ENCODE results near the gene TAF12.
"Not testable (repeated sequence)": the region's sequence is repeated elsewhere in the genome, so short reads cannot be mapped to it uniquely, and the experiment has no call there.

The TAF12 gene

GRCh38 chr1:28642847-28643635 lies at the start of gene TAF12:
TAF12 (minus strand) TSS chr1:28643067; CDS start chr1:28622081, 20,986 bp downstream.
- in situ Hi-C loops (cut with MboI; ENCODE audit: low sequenced_read_pairs) = no loop called here

GRCh38 chr1:28691627-28692026 lies 48.8 kb upstream of the TAF12 start:
- in situ Hi-C loops (cut with MboI; ENCODE audit: low sequenced_read_pairs) = not testable (repeated sequence)

GRCh38 chr1:28684937-28685336 lies 42.1 kb upstream of the TAF12 start:
- in situ Hi-C loops (cut with MboI; ENCODE audit: low sequenced_read_pairs) = no loop called here

GRCh38 chr1:28682840-28683239 lies 40.0 kb upstream of the TAF12 start:
- in situ Hi-C loops (cut with MboI; ENCODE audit: low sequenced_read_pairs) = no loop called here

GRCh38 chr1:28680151-28680550 lies 37.3 kb upstream of the TAF12 start:
- in situ Hi-C loops (cut with MboI; ENCODE audit: low sequenced_read_pairs) = no loop called here

GRCh38 chr1:28675924-28676257 lies 33.0 kb upstream of the TAF12 start:
- in situ Hi-C loops (cut with MboI; ENCODE audit: low sequenced_read_pairs) = no loop called here

GRCh38 chr1:28672971-28673370 lies 30.1 kb upstream of the TAF12 start:
- in situ Hi-C loops (cut with MboI; ENCODE audit: low sequenced_read_pairs) = not testable (repeated sequence)

- in situ Hi-C loops (cut with MboI; ENCODE audit: low sequenced_read_pairs) = no loop called here
Observed at GRCh38 chr1:28671254-28671780, 28.4 kb upstream of the TAF12 start.

- in situ Hi-C loops (cut with MboI; ENCODE audit: low sequenced_read_pairs) = no loop called here
Observed at GRCh38 chr1:28668956-28669723, 26.3 kb upstream of the TAF12 start.

GRCh38 chr1:28668191-28668955 lies 25.5 kb upstream of the TAF12 start, which contains the start of gene GMEB1:
GMEB1 (plus strand) TSS chr1:28668784; CDS start chr1:28683613, 14,829 bp downstream.
- in situ Hi-C loops (cut with MboI; ENCODE audit: low sequenced_read_pairs) = no loop called here

GRCh38 chr1:28666806-28667205 lies 23.9 kb upstream of the TAF12 start:
- in situ Hi-C loops (cut with MboI; ENCODE audit: low sequenced_read_pairs) = no loop called here

GRCh38 chr1:28663871-28664470 lies 21.1 kb upstream of the TAF12 start:
- in situ Hi-C loops (cut with MboI; ENCODE audit: low sequenced_read_pairs) = no loop called here

GRCh38 chr1:28656335-28656734 lies 13.5 kb upstream of the TAF12 start:
- in situ Hi-C loops (cut with MboI; ENCODE audit: low sequenced_read_pairs) = no loop called here

GRCh38 chr1:28655448-28656311 lies 12.8 kb upstream of the TAF12 start:
- in situ Hi-C loops (cut with MboI; ENCODE audit: low sequenced_read_pairs) = not testable (repeated sequence)

GRCh38 chr1:28653870-28654269 lies 11.0 kb upstream of the TAF12 start:
- in situ Hi-C loops (cut with MboI; ENCODE audit: low sequenced_read_pairs) = not testable (repeated sequence)

- in situ Hi-C loops (cut with MboI; ENCODE audit: low sequenced_read_pairs) = not testable (repeated sequence)
Observed at GRCh38 chr1:28653063-28653462, 10.2 kb upstream of the TAF12 start.

GRCh38 chr1:28648474-28649198 lies 5.8 kb upstream of the TAF12 start, which contains the start of gene RNU11:
RNU11 (plus strand) TSS chr1:28648600.
- in situ Hi-C loops (cut with MboI; ENCODE audit: low sequenced_read_pairs) = no loop called here

- in situ Hi-C loops (cut with MboI; ENCODE audit: low sequenced_read_pairs) = no loop called here
Observed at GRCh38 chr1:28648008-28648473, 5.2 kb upstream of the TAF12 start.

GRCh38 chr1:28646040-28646439 lies 3.2 kb upstream of the TAF12 start:
- in situ Hi-C loops (cut with MboI; ENCODE audit: low sequenced_read_pairs) = no loop called here

Data from HL-60/S4 (cell line).